ENCODE results near the gene OCA2.

The OCA2 gene

GRCh38 chr15:27813139-27813538 lies 286.0 kb downstream of the OCA2 start:
- Histone ChIP-seq H3K79me1 (replicated peaks; ENCODE audit: low read length, poor library complexity, severe bottlenecking) (no peaks in the 10 kb centered on the region), H3K36me3 (ENCODE audit: control insufficient read depth in 1 of 2, insufficient read depth in 2 of 2, low read depth in 1 of 2, low read length in 2 of 2) (no peaks in the 10 kb centered on the region), H3K9ac (ENCODE audit: low read length) (no peak overlapping the region), H3K4me3 (ENCODE audit: insufficient read depth in 1 of 2, low read depth in 1 of 2, low read length in 2 of 2) (no peak overlapping the region), H3K18ac (ENCODE audit: low read depth in 1 of 2, low read length in 2 of 2) (no peak overlapping the region), H3K4me1 (ENCODE audit: control insufficient read depth, insufficient read depth, low read depth, low read length) (no peaks in the 10 kb centered on the region), H3K4me2 (ENCODE audit: low read length, poor library complexity, severe bottlenecking) (no peak overlapping the region), H4K91ac (ENCODE audit: low read length) (no peak overlapping the region), H3K27ac (ENCODE audit: low read length, poor library complexity, severe bottlenecking) (no peak overlapping the region), H3K27me3 (ENCODE audit: control insufficient read depth in 1 of 2, insufficient read depth in 1 of 2, low read length in 2 of 2) (no peaks in the 10 kb centered on the region), H3K14ac (ENCODE audit: low read length in 2 of 2) (no peak overlapping the region), H2AFZ (ENCODE audit: low read depth, low read length) (no peak overlapping the region), H3K4ac (ENCODE audit: low read depth in 1 of 2, low read length in 2 of 2) (no peak overlapping the region), H2BK5ac (ENCODE audit: low read depth, low read length, poor library complexity, severe bottlenecking) (no peak overlapping the region), H2AK5ac (ENCODE audit: low read length, severe bottlenecking) (no peak overlapping the region), H4K8ac (ENCODE audit: low read length) (no peak overlapping the region), H3K9me3 (ENCODE audit: control insufficient read depth, low read length) (no peaks in the 10 kb centered on the region), H2BK12ac (ENCODE audit: low read length in 2 of 2) (no peak overlapping the region), H3K23ac (ENCODE audit: low read length in 2 of 2) (no peak overlapping the region), H2BK120ac (ENCODE audit: low read depth, low read length) (no peak overlapping the region), H2BK15ac (ENCODE audit: low read depth, poor library complexity, severe bottlenecking) (no peak overlapping the region)
- 81% methylated on average over 2 of the region's 2 CpGs for WGBS
- DNase-seq, result no peak

- no peak overlapping the region for H3K4me2 ChIP-seq (ENCODE audit: low read length, poor library complexity, severe bottlenecking)
- H4K8ac ChIP-seq (ENCODE audit: low read length), result no peak overlapping the region
- no peak overlapping the region for H3K9ac ChIP-seq (ENCODE audit: low read length)
- H3K4ac ChIP-seq (ENCODE audit: low read depth in 1 of 2, low read length in 2 of 2), result no peak overlapping the region
- no peak overlapping the region for H3K23ac ChIP-seq (ENCODE audit: low read length in 2 of 2)
- no peak overlapping the region for H2AFZ ChIP-seq (ENCODE audit: low read depth, low read length)
- DNase-seq, result no peak
- H3K36me3 ChIP-seq (ENCODE audit: control insufficient read depth in 1 of 2, insufficient read depth in 2 of 2, low read depth in 1 of 2, low read length in 2 of 2), result no peaks in the 10 kb centered on the region
- WGBS, result 89% methylated on average over 9 of the region's 9 CpGs
- H2BK12ac ChIP-seq (ENCODE audit: low read length in 2 of 2), result no peak overlapping the region
- H3K9me3 ChIP-seq (ENCODE audit: control insufficient read depth, low read length), result peaks cover 5% of the 10 kb centered on the region
- no peak overlapping the region for H4K91ac ChIP-seq (ENCODE audit: low read length)
- H3K4me1 ChIP-seq (ENCODE audit: control insufficient read depth, insufficient read depth, low read depth, low read length), result no peaks in the 10 kb centered on the region
- H2AK5ac ChIP-seq (ENCODE audit: low read length, severe bottlenecking), result no peak overlapping the region
- no peak overlapping the region for H3K14ac ChIP-seq (ENCODE audit: low read length in 2 of 2)
- H2BK15ac ChIP-seq (ENCODE audit: low read depth, poor library complexity, severe bottlenecking), result no peak overlapping the region
- no peaks in the 10 kb centered on the region for H3K79me1 ChIP-seq (replicated peaks; ENCODE audit: low read length, poor library complexity, severe bottlenecking)
- no peak overlapping the region for H2BK5ac ChIP-seq (ENCODE audit: low read depth, low read length, poor library complexity, severe bottlenecking)
- H3K27ac ChIP-seq (ENCODE audit: low read length, poor library complexity, severe bottlenecking), result no peak overlapping the region
- no peak overlapping the region for H3K18ac ChIP-seq (ENCODE audit: low read depth in 1 of 2, low read length in 2 of 2)
- H2BK120ac ChIP-seq (ENCODE audit: low read depth, low read length), result no peak overlapping the region
- H3K4me3 ChIP-seq (ENCODE audit: insufficient read depth in 1 of 2, low read depth in 1 of 2, low read length in 2 of 2), result no peak overlapping the region
- no peaks in the 10 kb centered on the region for H3K27me3 ChIP-seq (ENCODE audit: control insufficient read depth in 1 of 2, insufficient read depth in 1 of 2, low read length in 2 of 2)
Observed at GRCh38 chr15:27808182-27808581, 290.9 kb downstream of the OCA2 start.

- Histone ChIP-seq H3K14ac (ENCODE audit: low read length in 2 of 2) (no peak overlapping the region), H2BK15ac (ENCODE audit: low read depth, poor library complexity, severe bottlenecking) (no peak overlapping the region), H4K91ac (ENCODE audit: low read length) (no peak overlapping the region), H3K4ac (ENCODE audit: low read depth in 1 of 2, low read length in 2 of 2) (no peak overlapping the region), H2AK5ac (ENCODE audit: low read length, severe bottlenecking) (no peak overlapping the region), H3K4me1 (ENCODE audit: control insufficient read depth, insufficient read depth, low read depth, low read length) (no peaks in the 10 kb centered on the region), H3K18ac (ENCODE audit: low read depth in 1 of 2, low read length in 2 of 2) (no peak overlapping the region), H3K4me3 (ENCODE audit: insufficient read depth in 1 of 2, low read depth in 1 of 2, low read length in 2 of 2) (no peak overlapping the region), H3K36me3 (ENCODE audit: control insufficient read depth in 1 of 2, insufficient read depth in 2 of 2, low read depth in 1 of 2, low read length in 2 of 2) (no peaks in the 10 kb centered on the region), H3K79me1 (replicated peaks; ENCODE audit: low read length, poor library complexity, severe bottlenecking) (no peaks in the 10 kb centered on the region), H2AFZ (ENCODE audit: low read depth, low read length) (no peak overlapping the region), H3K9ac (ENCODE audit: low read length) (no peak overlapping the region), H3K23ac (ENCODE audit: low read length in 2 of 2) (no peak overlapping the region), H3K27me3 (ENCODE audit: control insufficient read depth in 1 of 2, insufficient read depth in 1 of 2, low read length in 2 of 2) (no peaks in the 10 kb centered on the region), H3K27ac (ENCODE audit: low read length, poor library complexity, severe bottlenecking) (no peak overlapping the region), H3K4me2 (ENCODE audit: low read length, poor library complexity, severe bottlenecking) (no peak overlapping the region), H2BK5ac (ENCODE audit: low read depth, low read length, poor library complexity, severe bottlenecking) (no peak overlapping the region), H2BK12ac (ENCODE audit: low read length in 2 of 2) (no peak overlapping the region), H4K8ac (ENCODE audit: low read length) (no peak overlapping the region), H3K9me3 (ENCODE audit: control insufficient read depth, low read length) (peaks cover 5% of the 10 kb centered on the region), H2BK120ac (ENCODE audit: low read depth, low read length) (no peak overlapping the region)
- DNase-seq, result no peak
- 93% methylated on average over 7 of the region's 7 CpGs for WGBS
Observed at GRCh38 chr15:27807335-27807734, 291.8 kb downstream of the OCA2 start.

GRCh38 chr15:27806396-27806795 lies 292.7 kb downstream of the OCA2 start:
- 93% methylated on average over 21 of the region's 21 CpGs for WGBS
- no peak overlapping the region for H2AK5ac ChIP-seq (ENCODE audit: low read length, severe bottlenecking)

More at GRCh38 chr15:27806396-27806795, 292.7 kb downstream of the OCA2 start:
- H3K9me3 ChIP-seq (ENCODE audit: control insufficient read depth, low read length), result peaks cover 5% of the 10 kb centered on the region
- no peak for DNase-seq
- no peak overlapping the region for H3K14ac ChIP-seq (ENCODE audit: low read length in 2 of 2)
- no peaks in the 10 kb centered on the region for H3K4me1 ChIP-seq (ENCODE audit: control insufficient read depth, insufficient read depth, low read depth, low read length)
- no peak overlapping the region for H3K4me2 ChIP-seq (ENCODE audit: low read length, poor library complexity, severe bottlenecking)
- no peaks in the 10 kb centered on the region for H3K36me3 ChIP-seq (ENCODE audit: control insufficient read depth in 1 of 2, insufficient read depth in 2 of 2, low read depth in 1 of 2, low read length in 2 of 2)
- H2AFZ ChIP-seq (ENCODE audit: low read depth, low read length), result no peak overlapping the region
- H3K4me3 ChIP-seq (ENCODE audit: insufficient read depth in 1 of 2, low read depth in 1 of 2, low read length in 2 of 2), result no peak overlapping the region
- no peak overlapping the region for H2BK120ac ChIP-seq (ENCODE audit: low read depth, low read length)
- no peak overlapping the region for H2BK5ac ChIP-seq (ENCODE audit: low read depth, low read length, poor library complexity, severe bottlenecking)
- no peak overlapping the region for H3K18ac ChIP-seq (ENCODE audit: low read depth in 1 of 2, low read length in 2 of 2)
- no peak overlapping the region for H3K4ac ChIP-seq (ENCODE audit: low read depth in 1 of 2, low read length in 2 of 2)
- no peak overlapping the region for H3K23ac ChIP-seq (ENCODE audit: low read length in 2 of 2)
- no peaks in the 10 kb centered on the region for H3K79me1 ChIP-seq (replicated peaks; ENCODE audit: low read length, poor library complexity, severe bottlenecking)
- H4K8ac ChIP-seq (ENCODE audit: low read length), result no peak overlapping the region
- H3K27ac ChIP-seq (ENCODE audit: low read length, poor library complexity, severe bottlenecking), result no peak overlapping the region
- H2BK15ac ChIP-seq (ENCODE audit: low read depth, poor library complexity, severe bottlenecking), result no peak overlapping the region
- no peaks in the 10 kb centered on the region for H3K27me3 ChIP-seq (ENCODE audit: control insufficient read depth in 1 of 2, insufficient read depth in 1 of 2, low read length in 2 of 2)
- H4K91ac ChIP-seq (ENCODE audit: low read length), result no peak overlapping the region
- no peak overlapping the region for H2BK12ac ChIP-seq (ENCODE audit: low read length in 2 of 2)
- no peak overlapping the region for H3K9ac ChIP-seq (ENCODE audit: low read length)
